ENCODE results near the gene TRAPPC11. TPM values are rescaled to one million over a fixed set of nuclear protein-coding genes. Genes with fewer than 3 reads are reported as not detected.
A peak's percentile ranks its signal among the peaks of the same experiment; 100 is the strongest.

The TRAPPC11 gene
- total and polyA plus RNA-seq, 2 donors (not counting 1 experiment from before 2014, with no cell fraction given), result 36.4 to 46.6 TPM

GRCh38 chr4:183674153-183674552 is 15.1 kb downstream of the TRAPPC11 start:
- H3K9ac ChIP-seq (ENCODE audit: insufficient read depth, low read length), result no peak overlapping the region
- TF ChIP-seq CTCF (conservative IDR thresholded peaks at IDR 0.05 in 1 of 2, IDR thresholded peaks at IDR 0.05 in 1 of 2; ENCODE audit: low read depth in 1 of 2, low read length in 2 of 2) (no peak), EZH2 (IDR thresholded peaks at IDR 0.05; ENCODE audit: low read length, missing control alignments) (no peak)
- H3K9me3 ChIP-seq (ENCODE audit: control insufficient read depth, insufficient read depth, low read depth, low read length), result no peaks in the 10 kb centered on the region
- H3K27ac ChIP-seq (ENCODE audit: insufficient read depth, low read length), result no peak overlapping the region
- H3K79me2 ChIP-seq (ENCODE audit: control insufficient read depth, insufficient read depth, low read length), result no peaks in the 10 kb centered on the region
- H3K27me3 ChIP-seq (ENCODE audit: control insufficient read depth, insufficient read depth, low read length), result no peaks in the 10 kb centered on the region
- H3K4me2 ChIP-seq (ENCODE audit: extremely low read depth, insufficient read depth, low read length), result no peak overlapping the region
- H3K4me1 ChIP-seq (ENCODE audit: control insufficient read depth, extremely low read depth, insufficient read depth, low read length), result no peaks in the 10 kb centered on the region
- no peaks in the 10 kb centered on the region for H4K20me1 ChIP-seq (ENCODE audit: control insufficient read depth, extremely low read depth, insufficient read depth, low read length)
- no peak overlapping the region for H2AFZ ChIP-seq (ENCODE audit: low read length)
- no peak for DNase-seq (ENCODE audit: low read depth in 2 of 2)
- no peak overlapping the region for H3K4me3 ChIP-seq (replicated peaks in 1 of 4; ENCODE audit: control extremely low read depth in 1 of 4, insufficient read depth in 1 of 4, low read depth in 3 of 4, low read length in 4 of 4)
- H3K36me3 ChIP-seq (ENCODE audit: control insufficient read depth, insufficient read depth, low read length), result peaks cover 3% of the 10 kb centered on the region

GRCh38 chr4:183675625-183676024 is 16.5 kb downstream of the TRAPPC11 start:
- DNase-seq (ENCODE audit: low read depth in 2 of 2), result peak in 1 of 2 donors; percentile 37
- no peak overlapping the region for H2AFZ ChIP-seq (ENCODE audit: low read length)
- no peak overlapping the region for H3K27ac ChIP-seq (ENCODE audit: insufficient read depth, low read length)
- no peak overlapping the region for H3K4me3 ChIP-seq (replicated peaks in 1 of 4; ENCODE audit: control extremely low read depth in 1 of 4, insufficient read depth in 1 of 4, low read depth in 3 of 4, low read length in 4 of 4)
- no peak for TF ChIP-seq EZH2 (IDR thresholded peaks at IDR 0.05; ENCODE audit: low read length, missing control alignments)
- TF ChIP-seq CTCF (conservative IDR thresholded peaks at IDR 0.05 in 1 of 2, IDR thresholded peaks at IDR 0.05 in 1 of 2; ENCODE audit: low read depth in 1 of 2, low read length in 2 of 2), result no peak
- H3K4me2 ChIP-seq (ENCODE audit: extremely low read depth, insufficient read depth, low read length), result no peak overlapping the region
- H3K9ac ChIP-seq (ENCODE audit: insufficient read depth, low read length), result no peak overlapping the region
- H4K20me1 ChIP-seq (ENCODE audit: control insufficient read depth, extremely low read depth, insufficient read depth, low read length), result no peaks in the 10 kb centered on the region
- H3K27me3 ChIP-seq (ENCODE audit: control insufficient read depth, insufficient read depth, low read length), result no peaks in the 10 kb centered on the region
- no peaks in the 10 kb centered on the region for H3K4me1 ChIP-seq (ENCODE audit: control insufficient read depth, extremely low read depth, insufficient read depth, low read length)
- peaks cover 4% of the 10 kb centered on the region for H3K36me3 ChIP-seq (ENCODE audit: control insufficient read depth, insufficient read depth, low read length)
- no peaks in the 10 kb centered on the region for H3K9me3 ChIP-seq (ENCODE audit: control insufficient read depth, insufficient read depth, low read depth, low read length)
- H3K79me2 ChIP-seq (ENCODE audit: control insufficient read depth, insufficient read depth, low read length), result no peaks in the 10 kb centered on the region

- no peaks in the 10 kb centered on the region for H4K20me1 ChIP-seq (ENCODE audit: control insufficient read depth, extremely low read depth, insufficient read depth, low read length)
- no peak overlapping the region for H3K4me2 ChIP-seq (ENCODE audit: extremely low read depth, insufficient read depth, low read length)
- no peaks in the 10 kb centered on the region for H3K9me3 ChIP-seq (ENCODE audit: control insufficient read depth, insufficient read depth, low read depth, low read length)
- no peak overlapping the region for H3K27ac ChIP-seq (ENCODE audit: insufficient read depth, low read length)
- no peak overlapping the region for H3K4me3 ChIP-seq (replicated peaks in 1 of 4; ENCODE audit: control extremely low read depth in 1 of 4, insufficient read depth in 1 of 4, low read depth in 3 of 4, low read length in 4 of 4)
- H2AFZ ChIP-seq (ENCODE audit: low read length), result no peak overlapping the region
- TF ChIP-seq EZH2 (IDR thresholded peaks at IDR 0.05; ENCODE audit: low read length, missing control alignments) (no peak), CTCF (conservative IDR thresholded peaks at IDR 0.05 in 1 of 2, IDR thresholded peaks at IDR 0.05 in 1 of 2; ENCODE audit: low read depth in 1 of 2, low read length in 2 of 2) (no peak)
- H3K79me2 ChIP-seq (ENCODE audit: control insufficient read depth, insufficient read depth, low read length), result no peaks in the 10 kb centered on the region
- H3K27me3 ChIP-seq (ENCODE audit: control insufficient read depth, insufficient read depth, low read length), result no peaks in the 10 kb centered on the region
- no peaks in the 10 kb centered on the region for H3K4me1 ChIP-seq (ENCODE audit: control insufficient read depth, extremely low read depth, insufficient read depth, low read length)
- no peak for DNase-seq (ENCODE audit: low read depth in 2 of 2)
- H3K9ac ChIP-seq (ENCODE audit: insufficient read depth, low read length), result no peak overlapping the region
- peaks cover 6% of the 10 kb centered on the region for H3K36me3 ChIP-seq (ENCODE audit: control insufficient read depth, insufficient read depth, low read length)
Observed at GRCh38 chr4:183681119-183681518, 22.0 kb downstream of the TRAPPC11 start.

All from fibroblast of lung (primary cell).